K562 (cell line): ENCODE results near the gene INPP5E. TPM values are rescaled to one million over a fixed set of nuclear protein-coding genes. Genes with fewer than 3 reads are reported as not detected.

Experiments used
- ARID4B ChIP-seq: sonication (generic); formaldehyde crosslinking; IDR thresholded peaks from 2 replicates; pipeline ENCODE4 v1.8.0; 2022; ENCODE audit warnings: mild to moderate bottlenecking, missing genetic modification reagents
- CBX2 ChIP-seq: fragments of 200-600 bp; sonication (generic); IDR thresholded peaks from one replicate; pipeline ENCODE4 v1.6.1; 2012; ENCODE audit warnings: mild to moderate bottlenecking, low read length, inconsistent platforms; ENCODE audit not compliant: insufficient read depth, poor library complexity, severe bottlenecking
- CEBPG ChIP-seq, 3 experiments: fragments of 200-800 bp in 1 of 3; sonication (Bioruptor generic) in 1 of 3; sonication (generic) in 1 of 3; formaldehyde crosslinking in 1 of 3; IDR thresholded peaks in 2 of 3; conservative IDR thresholded peaks in 1 of 3; 2 replicates each; pipeline versions ENCODE4 v1.6.1 to v1.8.0; 2016 to 2022; ENCODE audit warnings: missing compliant biosample characterization in 2 of 3, missing genetic modification characterization in 2 of 3, mild to moderate bottlenecking in 1 of 3, missing genetic modification reagents in 1 of 3
- CXXC5 ChIP-seq: fragments of 250-450 bp; sonication (Bioruptor Pico); IDR thresholded peaks from 2 replicates; pipeline ENCODE4 v1.8.0; 2022; ENCODE audit warnings: inconsistent platforms, mild to moderate bottlenecking, moderate library complexity
- DLX4 ChIP-seq: fragments of 250-450 bp; sonication (Bioruptor Pico); IDR thresholded peaks from 2 replicates; pipeline ENCODE4 v1.6.1; 2021; ENCODE audit warnings: mild to moderate bottlenecking
- ETV1 ChIP-seq: fragments of 450-650 bp; conservative IDR thresholded peaks from 2 replicates; pipeline ENCODE4 v1.6.1; 2016; ENCODE audit warnings: missing genetic modification characterization, control low read depth, low read depth, missing compliant biosample characterization
- EWSR1 ChIP-seq: fragments of 450-650 bp; IDR thresholded peaks from 2 replicates; pipeline ENCODE4 v1.6.1; 2018; ENCODE audit warnings: borderline replicate concordance, mild to moderate bottlenecking, low read depth, moderate library complexity; ENCODE audit not compliant: partially characterized antibody
- FOSL1 ChIP-seq: fragments of 200-800 bp; sonication (Bioruptor generic); conservative IDR thresholded peaks from 2 replicates; pipeline ENCODE4 v1.6.1; 2016; ENCODE audit warnings: missing genetic modification characterization, missing compliant biosample characterization
- GMEB1 ChIP-seq: fragments of 250-450 bp; sonication (Bioruptor Pico); IDR thresholded peaks from 2 replicates; pipeline ENCODE4 v1.4.0; 2020; ENCODE audit warnings: mild to moderate bottlenecking
- IRF2 ChIP-seq: sonication (generic); formaldehyde crosslinking; IDR thresholded peaks from 2 replicates; pipeline ENCODE4 v1.8.1; 2022; ENCODE audit warnings: mild to moderate bottlenecking, missing genetic modification reagents
- MYC ChIP-seq, 2 experiments: fragments of 250-450 bp in 1 of 2; sonication (Bioruptor Pico) in 1 of 2; IDR thresholded peaks; 2 replicates each; pipeline versions ENCODE4 v1.5.1 to v1.6.1; 2012 to 2021; ENCODE audit warnings: low read depth in 2 of 2, borderline replicate concordance in 1 of 2, improper control_type of control experiment in 1 of 2, low read length in 1 of 2, mild to moderate bottlenecking in 1 of 2, moderate library complexity in 1 of 2
- NBN ChIP-seq: fragments of 450-650 bp; IDR thresholded peaks from 2 replicates; pipeline ENCODE4 v1.6.1; 2016; ENCODE audit warnings: low read depth, mild to moderate bottlenecking
- NR3C1 ChIP-seq: sonication (generic); formaldehyde crosslinking; IDR thresholded peaks from 2 replicates; pipeline ENCODE4 v1.8.1; 2022; ENCODE audit warnings: missing genetic modification reagents
- POLR2AphosphoS5 ChIP-seq: IDR thresholded peaks from 2 replicates; pipeline ENCODE4 v1.6.1; 2011; ENCODE audit warnings: mild to moderate bottlenecking, low read depth, low read length, moderate library complexity; ENCODE audit not compliant: control insufficient read depth, insufficient read depth
- PRMT5 ChIP-seq: sonication (generic); formaldehyde crosslinking; IDR thresholded peaks from 2 replicates; pipeline ENCODE4 v1.5.0; 2020; ENCODE audit warnings: missing genetic modification reagents
- RB1 ChIP-seq: fragments of 450-650 bp; IDR thresholded peaks from 2 replicates; pipeline ENCODE4 v1.6.1; 2017; ENCODE audit warnings: low read depth, mild to moderate bottlenecking
- SUPT5H ChIP-seq: fragments of 450-650 bp; IDR thresholded peaks from 2 replicates; pipeline ENCODE4 v1.6.1; 2016
- TAF1 ChIP-seq: IDR thresholded peaks from 2 replicates; pipeline ENCODE4 v1.6.1; 2011; ENCODE audit warnings: mild to moderate bottlenecking, low read length, moderate library complexity; ENCODE audit not compliant: insufficient read depth, control insufficient read depth, severe bottlenecking; ENCODE audit errors: extremely low read depth
- TCF3 ChIP-seq: sonication (generic); formaldehyde crosslinking; IDR thresholded peaks from 2 replicates; pipeline ENCODE4 v1.4.0; 2020; ENCODE audit warnings: mild to moderate bottlenecking, missing genetic modification reagents
- ZNF551 ChIP-seq: fragments of 250-450 bp; sonication (Bioruptor Pico); IDR thresholded peaks from 2 replicates; pipeline ENCODE4 v1.5.0; 2021; ENCODE audit warnings: mild to moderate bottlenecking, moderate library complexity
- polyA plus RNA-seq, 8 experiments: library from polyadenylated mRNA; depleted of rRNA in 4 of 8; stranded (reverse) in 5 of 8; unstranded in 3 of 8; fragments of >200 nt; fragmentation: Nextera tagmentation in 2 of 8; fragmentation: Illumina TruSeq in 1 of 8; extraction: Ambion mirVana in 2 of 8; extraction: Trizol in 1 of 8; gene quantifications; 2 replicates each; pipeline versions ENCODE4 v1.2.1 to v1.2.3, GENCODE V29; 2011 to 2014; ENCODE audit warnings: inconsistent platforms in 1 of 8, missing spikeins in 1 of 8
- total RNA-seq, 7 experiments: library from RNA; depleted of rRNA in 6 of 7; stranded (reverse); fragments of >200 nt in 6 of 7; fragmentation: Illumina TruSeq in 2 of 7; extraction: Trizol in 2 of 7; gene quantifications; 2 replicates each; pipeline versions ENCODE4 v1.2.1 to v1.2.3, GENCODE V29; 2011 to 2021; ENCODE audit warnings: low replicate concordance in 1 of 7

Gene INPP5E
- total and polyA plus RNA-seq, 9 of the 15 experiments (the other 6 are each of a cell fraction or from before 2014, with no cell fraction given): 0.38 to 17.4 (median 4.9) TPM

- TF ChIP-seq GMEB1 (CRISPR knock-in tag) (peak; percentile 82), CEBPG (CRISPR knock-in tag; IDR thresholded peaks at IDR 0.05) (peak; percentile 66), CEBPG (tag; conservative IDR thresholded peaks at IDR 0.05 in 1 of 2, IDR thresholded peaks at IDR 0.05 in 1 of 2) (no peak), TCF3 (no peak), PRMT5 (CRISPR knock-in tag) (peak; percentile 2; the same call in 1 of the 2 replicates), DLX4 (CRISPR knock-in tag) (no peak), CBX2 (no peak), TAF1 (peak; percentile 92), ZNF551 (CRISPR knock-in tag) (no peak), POLR2AphosphoS5 (peak; percentile 86), CXXC5 (CRISPR knock-in tag) (peak; percentile 92), ETV1 (tag) (0 out of 2 replicates have a peak, but pooled peaks have one; percentile 33), IRF2 (0 out of 2 replicates have a peak, but pooled peaks have one; percentile 61), NBN (peak; percentile 38; the same call in 1 of the 2 replicates), NR3C1 (CRISPR knock-in tag) (no peak), FOSL1 (tag) (no peak), SUPT5H (peak; percentile 81), RB1 (peak; percentile 84), EWSR1 (no peak), ARID4B (CRISPR knock-in tag) (peak; percentile 61; the same call in 1 of the 2 replicates), MYC (IDR thresholded peaks at IDR 0.05; ENCODE audit: low read depth, low read length) (0 out of 2 replicates have a peak, but pooled peaks have one; percentile 58), MYC (CRISPR knock-in tag; IDR thresholded peaks at IDR 0.05; ENCODE audit: borderline replicate concordance, low read depth) (no peak)
Observed at GRCh38 chr9:136482793-136483588, 43.3 kb upstream of the INPP5E start, which contains the start of gene SEC16A (continued).
